SU-DHL-6 (cell line): ENCODE measurements around the gene CUL7.

ENCODE experiments used
- EZH2phosphoT487 ChIP-seq: fragments of 200-600 bp; sonication (generic), shearing (Covaris generic); conservative IDR thresholded peaks from 2 replicates; pipeline ENCODE4 v1.6.1; 2018; ENCODE audit warnings: mild to moderate bottlenecking, antibody characterized with exemption, low read length, moderate library complexity, mixed read lengths
- TF ChIP-seq, protein P1 (sequence below): fragments of 200-600 bp; sonication (generic); IDR thresholded peaks from one replicate; pipeline ENCODE4 v1.5.1; 2017; ENCODE audit warnings: antibody characterized with exemption, mild to moderate bottlenecking, low read length, moderate library complexity; ENCODE audit not compliant: insufficient read depth, poor library complexity, severe bottlenecking

- TF ChIP-seq, protein P1, sequence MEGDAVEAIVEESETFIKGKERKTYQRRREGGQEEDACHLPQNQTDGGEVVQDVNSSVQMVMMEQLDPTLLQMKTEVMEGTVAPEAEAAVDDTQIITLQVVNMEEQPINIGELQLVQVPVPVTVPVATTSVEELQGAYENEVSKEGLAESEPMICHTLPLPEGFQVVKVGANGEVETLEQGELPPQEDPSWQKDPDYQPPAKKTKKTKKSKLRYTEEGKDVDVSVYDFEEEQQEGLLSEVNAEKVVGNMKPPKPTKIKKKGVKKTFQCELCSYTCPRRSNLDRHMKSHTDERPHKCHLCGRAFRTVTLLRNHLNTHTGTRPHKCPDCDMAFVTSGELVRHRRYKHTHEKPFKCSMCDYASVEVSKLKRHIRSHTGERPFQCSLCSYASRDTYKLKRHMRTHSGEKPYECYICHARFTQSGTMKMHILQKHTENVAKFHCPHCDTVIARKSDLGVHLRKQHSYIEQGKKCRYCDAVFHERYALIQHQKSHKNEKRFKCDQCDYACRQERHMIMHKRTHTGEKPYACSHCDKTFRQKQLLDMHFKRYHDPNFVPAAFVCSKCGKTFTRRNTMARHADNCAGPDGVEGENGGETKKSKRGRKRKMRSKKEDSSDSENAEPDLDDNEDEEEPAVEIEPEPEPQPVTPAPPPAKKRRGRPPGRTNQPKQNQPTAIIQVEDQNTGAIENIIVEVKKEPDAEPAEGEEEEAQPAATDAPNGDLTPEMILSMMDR: no peak
- no peak for TF ChIP-seq EZH2phosphoT487
Observed at GRCh38 chr6:43091020-43091419, 37.4 kb upstream of the CUL7 start.
